ENCODE measurements around the gene C1QB.

Gene C1QB, protein sequence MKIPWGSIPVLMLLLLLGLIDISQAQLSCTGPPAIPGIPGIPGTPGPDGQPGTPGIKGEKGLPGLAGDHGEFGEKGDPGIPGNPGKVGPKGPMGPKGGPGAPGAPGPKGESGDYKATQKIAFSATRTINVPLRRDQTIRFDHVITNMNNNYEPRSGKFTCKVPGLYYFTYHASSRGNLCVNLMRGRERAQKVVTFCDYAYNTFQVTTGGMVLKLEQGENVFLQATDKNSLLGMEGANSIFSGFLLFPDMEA

DNA sequence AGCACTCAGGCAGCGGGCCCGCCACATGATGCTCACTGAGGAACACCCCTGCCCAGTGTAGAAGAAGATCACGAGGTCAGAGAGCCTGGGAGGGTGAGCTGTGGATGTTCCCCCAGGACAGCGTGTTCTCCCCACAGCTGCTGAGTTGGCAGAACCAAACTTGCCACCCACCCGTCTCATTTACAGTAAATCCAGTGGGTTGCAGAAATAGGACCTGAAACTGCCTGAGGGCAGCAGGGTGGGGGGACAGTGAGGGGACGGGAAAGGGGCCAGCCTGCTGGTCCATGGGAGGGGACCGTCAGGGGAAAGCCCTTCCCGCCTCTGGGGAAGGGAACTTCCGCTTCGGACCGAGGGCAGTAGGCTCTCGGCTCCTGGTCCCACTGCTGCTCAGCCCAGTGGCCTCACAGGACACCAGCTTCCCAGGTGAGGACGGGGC, at the start of gene C1QB:
Gene C1QB (plus strand): TSS at position 356 of the 436 bp plus-strand sequence. CDS start 6,227 bp downstream, outside the sequence.
- no peak within 1 kb of the TSS for H3K27ac Mint-ChIP-seq
- H3K9me3 Mint-ChIP-seq: no peaks in the 10 kb centered on the region
- H3K4me3 Mint-ChIP-seq: no peak within 1 kb of the TSS
- no peaks in the 10 kb centered on the region for H3K27me3 Mint-ChIP-seq (ENCODE audit: low read depth)
- no peaks in the 10 kb centered on the region for H3K36me3 Mint-ChIP-seq (ENCODE audit: low read depth)
- H3K4me1 Mint-ChIP-seq (ENCODE audit: low read depth): no peaks in the 10 kb centered on the region

DNA sequence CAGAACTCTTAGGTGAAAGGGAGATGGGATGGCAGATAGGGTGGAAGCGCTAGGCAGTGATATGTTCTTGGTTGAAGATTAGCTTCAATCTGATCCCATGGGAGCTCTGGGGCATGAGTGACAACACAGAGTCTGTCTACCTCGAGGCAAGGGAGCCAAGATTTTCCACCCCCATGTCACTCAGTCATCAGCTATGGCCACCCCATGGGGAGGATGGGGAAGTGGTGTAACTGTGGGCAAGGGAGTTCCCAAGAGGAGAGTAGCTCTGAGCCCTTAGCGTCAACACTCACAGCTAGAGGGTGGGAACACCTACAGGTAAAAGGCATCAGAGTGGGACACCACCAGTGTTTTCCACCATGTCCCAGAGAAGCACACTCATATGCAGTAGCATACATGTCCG, 46.9 kb upstream of the C1QB start:
- no peaks in the 10 kb centered on the region for H3K4me1 Mint-ChIP-seq (ENCODE audit: low read depth)
- H3K4me3 Mint-ChIP-seq: no peak overlapping the region
- H3K36me3 Mint-ChIP-seq (ENCODE audit: low read depth): no peaks in the 10 kb centered on the region
- no peaks in the 10 kb centered on the region for H3K9me3 Mint-ChIP-seq
- H3K27me3 Mint-ChIP-seq (ENCODE audit: low read depth): peaks cover 21% of the 10 kb centered on the region
- H3K27ac Mint-ChIP-seq: no peak overlapping the region

DNA sequence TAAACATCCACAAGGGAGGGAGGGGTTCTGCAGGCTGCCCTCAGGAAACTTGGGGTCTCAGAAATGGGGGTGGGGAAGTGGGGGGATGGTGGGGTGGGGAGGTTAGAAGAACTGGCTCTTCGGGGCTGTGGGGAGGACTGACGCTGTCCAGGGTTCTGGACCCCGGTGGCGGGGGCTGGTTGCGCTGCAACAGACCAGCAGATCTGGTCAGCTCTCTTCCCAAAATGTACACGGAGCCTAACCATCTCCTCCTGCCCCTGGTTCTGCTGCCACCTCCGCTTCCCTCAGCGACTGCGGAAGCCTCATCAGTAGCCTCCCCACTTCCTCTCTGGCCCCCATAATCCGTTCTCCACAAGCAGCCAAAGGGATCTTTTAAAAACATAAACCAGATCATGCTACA, 45.9 kb upstream of the C1QB start:
- Mint-ChIP-seq H3K36me3 (ENCODE audit: low read depth) (no peaks in the 10 kb centered on the region), H3K27ac (no peak overlapping the region), H3K4me1 (ENCODE audit: low read depth) (no peaks in the 10 kb centered on the region), H3K4me3 (no peak overlapping the region), H3K27me3 (ENCODE audit: low read depth) (peaks cover 21% of the 10 kb centered on the region), H3K9me3 (no peaks in the 10 kb centered on the region)

DNA sequence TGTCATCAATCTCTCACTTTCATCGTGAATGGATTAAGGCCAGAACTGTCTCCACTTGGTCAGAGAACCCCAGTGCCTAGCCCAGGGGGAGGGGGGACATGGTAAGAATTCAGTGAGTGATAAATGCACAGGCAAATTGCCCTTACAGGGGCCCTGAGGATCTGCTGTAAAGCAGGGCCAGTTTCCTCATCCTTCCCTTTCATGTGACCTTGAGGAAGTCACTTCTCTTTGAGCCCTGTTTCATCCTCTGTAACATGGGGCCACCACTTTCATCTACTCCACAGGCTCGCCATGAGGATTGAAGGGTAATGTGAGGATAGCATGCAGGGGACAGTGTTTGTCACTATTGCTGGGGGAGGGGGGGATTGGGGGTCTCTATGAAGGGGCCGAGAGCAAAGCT, 44.7 kb upstream of the C1QB start:
- no peaks in the 10 kb centered on the region for H3K4me1 Mint-ChIP-seq (ENCODE audit: low read depth)
- no peaks in the 10 kb centered on the region for H3K36me3 Mint-ChIP-seq (ENCODE audit: low read depth)
- H3K27ac Mint-ChIP-seq: no peak overlapping the region
- peaks cover 21% of the 10 kb centered on the region for H3K27me3 Mint-ChIP-seq (ENCODE audit: low read depth)
- H3K4me3 Mint-ChIP-seq: no peak overlapping the region
- H3K9me3 Mint-ChIP-seq: no peaks in the 10 kb centered on the region

DNA sequence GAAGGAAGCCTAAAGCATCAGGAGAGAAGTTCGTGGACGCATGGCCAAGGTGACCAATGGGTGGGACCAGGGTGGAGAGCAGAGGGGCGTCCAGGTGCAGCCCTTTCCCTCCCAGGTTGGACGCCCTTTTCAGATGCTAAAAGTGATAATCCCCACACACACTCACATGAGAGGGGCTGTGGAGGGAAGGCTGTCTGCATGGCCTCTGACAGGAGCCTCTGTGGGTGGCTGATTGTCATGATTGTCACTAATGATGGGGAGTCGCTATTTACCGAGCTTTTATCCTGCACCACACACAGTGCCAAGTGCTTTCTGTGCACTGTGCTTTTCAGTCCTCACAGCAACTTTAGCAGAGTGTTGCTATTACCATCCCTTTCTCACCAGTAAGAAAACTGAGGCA, 43.7 kb upstream of the C1QB start:
- no peaks in the 10 kb centered on the region for H3K4me1 Mint-ChIP-seq (ENCODE audit: low read depth)
- no peaks in the 10 kb centered on the region for H3K9me3 Mint-ChIP-seq
- H3K36me3 Mint-ChIP-seq (ENCODE audit: low read depth): no peaks in the 10 kb centered on the region
- H3K4me3 Mint-ChIP-seq: no peak overlapping the region
- peaks cover 21% of the 10 kb centered on the region for H3K27me3 Mint-ChIP-seq (ENCODE audit: low read depth)
- no peak overlapping the region for H3K27ac Mint-ChIP-seq

DNA sequence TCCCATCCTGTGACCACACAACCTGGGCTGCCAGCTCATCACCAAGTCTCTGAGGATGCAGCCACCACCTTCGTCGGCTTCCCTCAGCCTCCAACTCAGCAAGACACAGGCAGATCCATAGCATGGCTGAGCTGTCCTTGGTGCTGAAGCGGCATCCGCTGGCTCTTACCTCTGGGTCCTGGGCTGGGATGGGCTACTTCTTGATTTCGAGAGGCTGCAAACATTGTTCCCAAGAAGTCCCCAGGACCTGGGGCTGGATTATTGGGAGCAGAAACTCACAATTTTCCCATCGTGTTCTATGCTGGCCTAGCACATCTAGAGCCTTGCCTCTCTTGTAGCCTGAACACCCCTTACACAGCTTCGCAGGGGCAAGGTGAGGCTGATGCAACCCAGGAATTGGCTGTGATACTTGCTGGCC, 41.5 kb upstream of the C1QB start:
- Mint-ChIP-seq H3K36me3 (ENCODE audit: low read depth) (no peaks in the 10 kb centered on the region), H3K27ac (no peak overlapping the region), H3K4me1 (ENCODE audit: low read depth) (no peaks in the 10 kb centered on the region), H3K27me3 (ENCODE audit: low read depth) (peaks cover 4% of the 10 kb centered on the region), H3K4me3 (no peak overlapping the region), H3K9me3 (no peaks in the 10 kb centered on the region)

DNA sequence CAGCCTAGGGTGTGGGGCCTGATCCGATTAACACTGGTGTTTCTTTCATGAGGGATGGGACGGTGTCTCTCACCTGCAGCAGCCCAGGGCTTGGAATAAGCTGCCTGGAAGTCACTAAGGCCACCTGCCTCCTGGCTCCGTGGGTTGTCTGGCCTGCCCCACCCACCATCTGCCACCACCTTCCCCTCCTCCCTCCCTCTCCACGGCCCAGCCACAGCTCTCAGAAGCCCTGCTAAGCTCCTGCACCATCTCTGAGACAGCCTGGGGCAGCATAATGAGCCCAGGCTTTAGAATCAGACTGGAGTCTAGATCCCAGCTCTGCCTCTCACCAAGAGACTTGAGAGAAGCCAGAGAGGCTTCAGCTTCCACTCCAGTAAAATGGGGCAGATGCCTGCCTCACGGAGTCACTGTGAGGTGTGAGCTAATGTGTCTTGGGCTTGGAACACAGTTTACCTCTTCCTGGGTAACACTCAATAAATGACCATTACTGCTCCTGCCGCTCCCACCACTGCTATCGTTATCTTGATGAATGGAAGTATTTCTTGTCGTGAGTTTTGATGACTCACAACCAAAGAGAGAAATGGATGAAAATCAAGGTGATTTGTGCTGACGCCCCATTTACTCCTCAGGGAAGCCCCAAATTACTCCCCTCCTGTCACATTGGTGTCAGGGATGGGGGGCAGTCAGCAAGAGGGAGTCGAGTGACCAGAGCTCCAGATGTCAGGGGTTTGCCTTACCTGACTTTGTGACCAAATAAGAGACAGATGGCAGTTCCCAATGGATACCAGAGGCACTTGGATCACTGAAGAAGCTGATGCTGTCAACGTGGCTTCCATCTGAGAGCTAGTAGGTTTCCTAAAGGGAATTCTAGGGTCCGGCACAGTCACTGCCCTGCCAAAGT, 40.1 kb upstream of the C1QB start:
- Mint-ChIP-seq H3K4me1 (ENCODE audit: low read depth) (no peaks in the 10 kb centered on the region), H3K27me3 (ENCODE audit: low read depth) (no peaks in the 10 kb centered on the region), H3K4me3 (no peak overlapping the region), H3K9me3 (no peaks in the 10 kb centered on the region), H3K36me3 (ENCODE audit: low read depth) (no peaks in the 10 kb centered on the region), H3K27ac (no peak overlapping the region)

DNA sequence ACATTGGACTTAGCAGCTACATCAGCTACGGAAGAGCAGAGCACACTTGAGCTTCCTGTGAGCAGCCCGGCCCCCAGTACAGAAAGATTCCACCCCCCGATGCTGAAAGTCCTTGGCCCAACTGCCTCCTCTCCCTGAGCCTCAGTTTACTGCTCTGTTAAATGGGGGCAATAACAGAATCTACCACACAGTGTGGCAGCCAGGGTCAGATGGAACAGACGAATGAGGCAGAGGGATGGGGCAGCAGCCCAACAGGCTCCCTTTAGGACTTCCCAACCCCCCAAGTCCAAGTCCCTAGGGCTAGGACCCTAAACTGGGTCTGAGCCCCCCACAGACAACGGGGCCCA, 39.5 kb upstream of the C1QB start:
- Mint-ChIP-seq H3K27ac (no peak overlapping the region), H3K36me3 (ENCODE audit: low read depth) (no peaks in the 10 kb centered on the region), H3K9me3 (no peaks in the 10 kb centered on the region), H3K27me3 (ENCODE audit: low read depth) (no peaks in the 10 kb centered on the region), H3K4me1 (ENCODE audit: low read depth) (no peaks in the 10 kb centered on the region), H3K4me3 (no peak overlapping the region)

DNA sequence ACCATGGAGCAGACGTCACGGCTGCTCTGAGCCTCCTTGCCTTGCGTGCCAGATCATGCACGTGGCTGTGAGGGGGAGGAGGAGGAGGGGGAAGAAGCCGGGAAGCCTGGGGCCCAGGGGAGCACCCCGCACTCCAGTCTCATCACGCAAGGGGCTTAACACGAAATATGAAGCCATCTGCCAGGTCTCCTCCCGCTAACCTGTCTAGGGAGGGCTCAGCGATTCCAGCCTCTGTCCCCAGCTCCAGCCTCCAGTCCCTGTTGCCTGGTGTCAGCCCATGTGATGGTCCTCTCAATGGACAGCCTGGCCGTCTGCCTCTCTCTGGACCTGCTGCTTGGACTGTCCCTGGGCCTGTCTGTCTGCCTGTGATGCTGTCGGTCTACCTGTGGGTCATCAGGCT, 39.1 kb upstream of the C1QB start:
- Mint-ChIP-seq H3K4me1 (ENCODE audit: low read depth) (no peaks in the 10 kb centered on the region), H3K4me3 (no peak overlapping the region), H3K36me3 (ENCODE audit: low read depth) (no peaks in the 10 kb centered on the region), H3K27me3 (ENCODE audit: low read depth) (no peaks in the 10 kb centered on the region), H3K27ac (no peak overlapping the region), H3K9me3 (no peaks in the 10 kb centered on the region)

DNA sequence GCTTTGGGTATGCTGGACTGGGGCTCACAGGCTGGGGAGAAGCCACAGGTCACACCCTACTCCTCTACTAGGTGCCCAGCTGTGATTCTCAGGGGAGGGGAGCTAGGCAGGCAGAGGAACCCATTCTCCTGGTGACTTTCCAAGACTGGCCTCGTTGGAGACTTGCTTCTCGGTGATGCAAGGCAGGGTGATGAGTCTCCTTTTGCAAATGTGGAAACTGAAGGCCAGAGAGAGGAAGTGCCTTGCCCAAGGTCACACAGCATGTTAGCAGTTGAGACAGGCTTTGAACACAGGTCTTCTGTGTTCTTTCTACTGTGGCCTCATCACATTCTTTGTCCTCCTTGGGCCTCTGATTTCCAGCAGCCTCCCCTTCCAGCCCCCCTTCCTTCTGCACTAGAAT, 37.1 kb upstream of the C1QB start:
- no peak overlapping the region for H3K4me3 Mint-ChIP-seq
- H3K4me1 Mint-ChIP-seq (ENCODE audit: low read depth): no peaks in the 10 kb centered on the region
- H3K9me3 Mint-ChIP-seq: no peaks in the 10 kb centered on the region
- no peak overlapping the region for H3K27ac Mint-ChIP-seq
- no peaks in the 10 kb centered on the region for H3K36me3 Mint-ChIP-seq (ENCODE audit: low read depth)
- no peaks in the 10 kb centered on the region for H3K27me3 Mint-ChIP-seq (ENCODE audit: low read depth)

DNA sequence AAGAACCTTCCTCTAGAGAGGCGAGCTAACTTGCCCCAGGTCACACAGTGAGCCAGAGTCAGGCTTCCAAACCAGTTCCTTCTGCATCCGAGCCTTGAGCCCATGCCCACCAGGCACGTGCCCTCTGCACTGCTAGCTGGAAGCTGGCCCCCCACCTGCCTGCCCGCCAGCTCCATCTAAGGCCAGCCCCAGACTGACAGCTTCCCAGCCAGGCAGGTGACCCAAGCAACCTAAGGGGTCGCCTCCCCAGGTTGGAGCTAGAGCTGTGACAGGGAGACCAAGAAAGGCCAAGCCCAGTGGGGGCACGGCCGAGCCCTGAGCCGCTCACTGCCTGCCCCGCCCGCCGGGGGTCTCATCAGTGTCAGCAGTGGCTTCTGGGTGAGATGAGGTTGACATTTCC, 36.5 kb upstream of the C1QB start:
- H3K9me3 Mint-ChIP-seq: no peaks in the 10 kb centered on the region
- H3K36me3 Mint-ChIP-seq (ENCODE audit: low read depth): no peaks in the 10 kb centered on the region
- no peaks in the 10 kb centered on the region for H3K27me3 Mint-ChIP-seq (ENCODE audit: low read depth)
- H3K27ac Mint-ChIP-seq: no peak overlapping the region
- H3K4me1 Mint-ChIP-seq (ENCODE audit: low read depth): no peaks in the 10 kb centered on the region
- H3K4me3 Mint-ChIP-seq: no peak overlapping the region

DNA sequence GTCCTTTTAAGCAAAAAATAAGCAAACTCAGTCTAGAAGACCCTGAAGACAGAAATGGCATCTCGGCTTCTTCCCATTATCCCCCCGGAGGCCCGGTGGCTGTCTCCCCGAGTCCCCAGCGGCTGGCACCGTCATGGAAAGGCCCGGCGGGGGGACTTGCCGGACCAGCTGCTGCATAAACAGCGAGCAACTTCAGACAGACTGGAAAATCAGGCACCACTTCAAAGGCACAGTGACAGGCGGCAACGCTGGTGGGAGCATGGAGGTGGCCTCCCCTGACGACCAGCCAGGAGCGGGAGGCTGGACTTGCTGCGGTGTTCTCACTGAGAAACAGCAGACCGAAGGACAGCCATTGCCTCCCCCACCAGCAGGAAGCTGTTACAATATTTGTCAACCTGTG, 35.0 kb upstream of the C1QB start:
- Mint-ChIP-seq H3K27me3 (ENCODE audit: low read depth) (no peaks in the 10 kb centered on the region), H3K27ac (no peak overlapping the region), H3K4me1 (ENCODE audit: low read depth) (no peaks in the 10 kb centered on the region), H3K36me3 (ENCODE audit: low read depth) (no peaks in the 10 kb centered on the region), H3K9me3 (no peaks in the 10 kb centered on the region), H3K4me3 (no peak overlapping the region)

DNA sequence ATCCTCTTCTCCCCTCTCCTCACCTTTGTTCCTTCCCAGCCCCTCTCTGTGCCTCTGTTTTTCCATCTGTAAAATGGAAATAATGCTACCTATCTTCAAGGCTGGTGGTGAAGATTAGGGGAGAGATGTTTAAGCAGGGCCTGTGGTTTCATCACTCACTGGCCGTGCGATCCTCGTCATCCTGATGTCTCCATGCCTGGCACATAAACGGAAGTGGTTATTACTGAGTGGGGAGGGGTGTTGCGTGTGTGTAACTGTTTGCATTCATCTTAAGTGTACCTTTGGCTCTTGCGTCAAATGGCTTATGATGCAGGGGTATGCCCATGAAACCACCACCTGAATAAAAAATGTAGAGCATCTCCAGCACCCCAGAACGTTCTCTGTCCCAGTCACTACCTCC, 33.8 kb upstream of the C1QB start:
- no peaks in the 10 kb centered on the region for H3K27me3 Mint-ChIP-seq (ENCODE audit: low read depth)
- no peaks in the 10 kb centered on the region for H3K4me1 Mint-ChIP-seq (ENCODE audit: low read depth)
- H3K27ac Mint-ChIP-seq: no peak overlapping the region
- H3K4me3 Mint-ChIP-seq: no peak overlapping the region
- H3K9me3 Mint-ChIP-seq: no peaks in the 10 kb centered on the region
- H3K36me3 Mint-ChIP-seq (ENCODE audit: low read depth): no peaks in the 10 kb centered on the region

DNA sequence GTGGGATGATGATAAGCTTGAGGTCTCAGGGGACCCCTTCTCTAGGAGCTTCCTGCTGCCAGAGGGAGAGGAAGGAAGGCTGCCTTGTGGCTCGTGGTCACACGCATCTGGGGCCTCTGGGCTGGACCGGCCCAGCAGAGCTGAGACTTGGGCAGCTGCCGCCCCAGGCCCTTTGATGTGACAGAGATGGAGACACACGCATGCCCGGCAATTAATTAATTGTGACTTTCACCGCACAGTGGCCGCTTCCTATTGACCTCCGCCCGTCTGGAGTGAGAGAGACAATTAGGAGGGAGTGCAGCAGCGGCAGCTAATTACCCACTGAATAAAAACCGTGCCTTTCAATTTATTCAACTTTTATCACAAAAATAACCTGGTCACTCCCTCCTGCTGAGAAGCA, 33.2 kb upstream of the C1QB start:
- Mint-ChIP-seq H3K27me3 (ENCODE audit: low read depth) (no peaks in the 10 kb centered on the region), H3K9me3 (no peaks in the 10 kb centered on the region), H3K4me3 (no peak overlapping the region), H3K27ac (no peak overlapping the region), H3K4me1 (ENCODE audit: low read depth) (no peaks in the 10 kb centered on the region), H3K36me3 (ENCODE audit: low read depth) (no peaks in the 10 kb centered on the region)

DNA sequence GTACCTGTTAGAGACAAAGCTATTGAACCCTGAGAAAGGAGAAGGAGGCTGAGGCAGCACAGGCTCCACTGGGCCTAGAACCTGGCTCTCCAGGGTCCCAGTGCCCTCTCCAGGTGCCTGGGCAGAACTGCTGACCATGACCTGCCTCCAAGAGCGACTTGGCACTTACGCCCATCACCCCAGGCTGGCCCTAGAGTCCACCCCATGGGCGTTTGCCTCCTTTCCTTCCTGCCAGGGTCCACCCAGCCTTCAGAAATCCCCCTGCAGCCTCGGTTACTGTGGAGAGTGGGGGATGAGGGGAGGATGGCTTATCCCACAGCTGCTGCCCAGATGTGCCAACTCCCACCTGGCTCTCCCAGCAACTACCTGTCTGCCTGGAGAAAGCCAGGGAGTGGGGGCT, 31.3 kb upstream of the C1QB start:
- no peak overlapping the region for H3K4me3 Mint-ChIP-seq
- no peaks in the 10 kb centered on the region for H3K36me3 Mint-ChIP-seq (ENCODE audit: low read depth)
- no peaks in the 10 kb centered on the region for H3K4me1 Mint-ChIP-seq (ENCODE audit: low read depth)
- no peaks in the 10 kb centered on the region for H3K27me3 Mint-ChIP-seq (ENCODE audit: low read depth)
- H3K27ac Mint-ChIP-seq: no peak overlapping the region
- H3K9me3 Mint-ChIP-seq: no peaks in the 10 kb centered on the region
